ENCODE results near the gene FCHO1. TPM values are rescaled to one million over a fixed set of nuclear protein-coding genes. Genes with fewer than 3 reads are reported as not detected.

Gene FCHO1, protein sequence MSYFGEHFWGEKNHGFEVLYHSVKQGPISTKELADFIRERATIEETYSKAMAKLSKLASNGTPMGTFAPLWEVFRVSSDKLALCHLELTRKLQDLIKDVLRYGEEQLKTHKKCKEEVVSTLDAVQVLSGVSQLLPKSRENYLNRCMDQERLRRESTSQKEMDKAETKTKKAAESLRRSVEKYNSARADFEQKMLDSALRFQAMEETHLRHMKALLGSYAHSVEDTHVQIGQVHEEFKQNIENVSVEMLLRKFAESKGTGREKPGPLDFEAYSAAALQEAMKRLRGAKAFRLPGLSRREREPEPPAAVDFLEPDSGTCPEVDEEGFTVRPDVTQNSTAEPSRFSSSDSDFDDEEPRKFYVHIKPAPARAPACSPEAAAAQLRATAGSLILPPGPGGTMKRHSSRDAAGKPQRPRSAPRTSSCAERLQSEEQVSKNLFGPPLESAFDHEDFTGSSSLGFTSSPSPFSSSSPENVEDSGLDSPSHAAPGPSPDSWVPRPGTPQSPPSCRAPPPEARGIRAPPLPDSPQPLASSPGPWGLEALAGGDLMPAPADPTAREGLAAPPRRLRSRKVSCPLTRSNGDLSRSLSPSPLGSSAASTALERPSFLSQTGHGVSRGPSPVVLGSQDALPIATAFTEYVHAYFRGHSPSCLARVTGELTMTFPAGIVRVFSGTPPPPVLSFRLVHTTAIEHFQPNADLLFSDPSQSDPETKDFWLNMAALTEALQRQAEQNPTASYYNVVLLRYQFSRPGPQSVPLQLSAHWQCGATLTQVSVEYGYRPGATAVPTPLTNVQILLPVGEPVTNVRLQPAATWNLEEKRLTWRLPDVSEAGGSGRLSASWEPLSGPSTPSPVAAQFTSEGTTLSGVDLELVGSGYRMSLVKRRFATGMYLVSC
- total RNA-seq, result 1.4 TPM
- polyA plus RNA-seq, result 1.7 TPM

DNA sequence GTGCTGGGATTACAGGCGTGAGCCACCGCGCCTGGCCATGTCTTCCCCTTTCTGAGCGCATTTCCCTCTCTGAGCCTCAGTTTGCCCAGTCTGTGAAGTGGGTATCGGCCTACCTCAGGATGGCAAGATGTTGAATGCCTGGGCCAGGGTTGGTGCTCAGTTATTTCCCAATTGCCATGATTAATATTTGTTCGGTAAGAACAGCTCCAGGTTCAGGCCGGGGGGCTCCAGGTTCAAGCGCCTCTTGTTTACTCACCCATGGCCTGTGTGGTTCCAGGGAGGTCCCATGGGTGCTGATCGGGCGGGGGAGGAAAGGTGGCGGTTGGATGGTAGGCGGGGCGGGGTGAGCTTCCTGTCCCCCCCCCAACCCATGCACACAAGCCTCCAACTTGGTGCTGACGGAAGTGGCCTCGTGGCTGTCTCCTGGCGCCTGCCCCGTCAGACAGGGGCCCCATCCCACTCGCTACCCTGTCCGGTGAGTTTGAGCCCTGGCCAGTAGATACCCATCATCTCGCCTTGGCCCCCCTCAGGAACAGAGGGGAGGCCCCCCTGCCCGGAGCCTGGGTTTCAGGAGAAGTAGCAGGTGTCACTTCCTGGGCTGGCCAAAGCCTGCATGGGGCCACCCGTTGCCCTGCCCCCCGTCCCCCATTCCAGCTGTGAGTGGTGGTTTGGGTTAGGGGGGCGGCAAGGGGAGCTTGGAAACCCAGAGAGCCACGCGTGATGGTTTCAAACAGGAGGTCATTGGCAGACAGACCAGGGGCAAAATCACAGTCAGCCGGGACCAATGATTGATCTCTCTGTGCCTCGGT, at the start of gene FCHO1:
TSS of gene FCHO1 (plus strand) at position 375 of the 809 bp plus-strand sequence. CDS start 3,688 bp downstream, outside the sequence.
- WGBS, result 57% methylated on average over 28 of the region's 28 CpGs
- Histone ChIP-seq H3K36me3 (ENCODE audit: insufficient read depth) (no peaks in the 10 kb centered on the region), H3K27ac (ENCODE audit: low read depth) (no peak within 1 kb of the TSS), H3K4me1 (ENCODE audit: insufficient read depth) (no peaks in the 10 kb centered on the region), H3K4me3 (ENCODE audit: low read depth, low read length) (no peak within 1 kb of the TSS)
- DNase-seq (ENCODE audit: extremely low spot score), result no peak

DNA sequence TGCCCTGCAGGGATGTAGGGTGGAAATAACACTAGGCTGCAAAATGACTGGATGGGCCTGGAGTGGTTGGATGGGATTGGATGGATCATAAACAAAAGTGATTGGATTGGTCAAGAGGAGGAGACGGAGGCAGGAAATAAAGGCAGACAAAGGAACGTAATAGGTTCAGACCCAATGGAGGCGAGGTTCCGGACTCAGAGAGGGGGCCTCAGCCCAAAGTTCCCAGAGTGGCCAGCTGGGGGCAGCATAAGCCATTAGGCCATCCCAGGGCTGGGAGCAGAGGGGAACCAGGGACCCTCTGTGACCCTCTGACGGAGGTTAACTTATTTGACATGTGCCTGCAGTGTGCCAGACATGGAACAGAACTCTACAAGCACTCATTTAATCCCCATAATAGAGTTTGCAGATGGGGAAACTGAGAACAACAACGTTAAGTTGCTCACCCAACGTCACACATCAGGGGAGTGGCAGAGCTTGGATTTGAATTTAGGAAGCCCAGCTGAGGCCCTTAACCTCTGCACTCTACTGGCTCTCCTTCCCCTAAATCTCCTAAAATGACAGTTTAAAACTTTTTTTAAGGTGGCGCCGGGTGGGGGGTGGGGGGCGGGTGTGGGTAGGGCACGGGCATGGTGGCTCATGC, 47.3 kb upstream of the FCHO1 start:
- Histone ChIP-seq H3K36me3 (ENCODE audit: insufficient read depth) (no peaks in the 10 kb centered on the region), H3K4me3 (ENCODE audit: low read depth, low read length) (no peak overlapping the region), H3K27ac (ENCODE audit: low read depth) (no peak overlapping the region), H3K4me1 (ENCODE audit: insufficient read depth) (no peaks in the 10 kb centered on the region)
- WGBS, result 44% methylated on average over 11 of the region's 11 CpGs
- no peak for DNase-seq (ENCODE audit: extremely low spot score)

DNA sequence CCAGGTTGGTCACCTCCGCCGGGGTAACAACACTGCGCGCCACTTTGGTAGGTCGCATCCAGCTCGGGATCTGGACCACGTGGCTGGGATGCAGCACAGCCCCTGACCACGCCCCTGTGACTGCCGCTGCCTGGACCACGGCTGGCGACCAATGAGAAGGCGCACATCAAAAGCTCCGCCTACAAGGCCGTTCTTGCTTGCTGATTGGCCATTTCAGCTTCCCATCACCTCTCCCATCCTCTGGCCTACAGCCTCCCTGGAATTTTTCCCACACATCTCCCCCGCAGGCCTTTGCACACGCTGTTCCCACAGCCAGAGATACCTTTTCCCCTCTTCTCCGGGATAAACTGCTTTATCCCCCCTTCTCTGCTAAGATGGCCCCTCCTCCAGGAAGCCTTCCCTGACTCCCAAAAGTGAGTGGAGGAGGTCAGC, 44.5 kb upstream of the FCHO1 start:
- no peak overlapping the region for H3K27ac ChIP-seq (ENCODE audit: low read depth)

DNA sequence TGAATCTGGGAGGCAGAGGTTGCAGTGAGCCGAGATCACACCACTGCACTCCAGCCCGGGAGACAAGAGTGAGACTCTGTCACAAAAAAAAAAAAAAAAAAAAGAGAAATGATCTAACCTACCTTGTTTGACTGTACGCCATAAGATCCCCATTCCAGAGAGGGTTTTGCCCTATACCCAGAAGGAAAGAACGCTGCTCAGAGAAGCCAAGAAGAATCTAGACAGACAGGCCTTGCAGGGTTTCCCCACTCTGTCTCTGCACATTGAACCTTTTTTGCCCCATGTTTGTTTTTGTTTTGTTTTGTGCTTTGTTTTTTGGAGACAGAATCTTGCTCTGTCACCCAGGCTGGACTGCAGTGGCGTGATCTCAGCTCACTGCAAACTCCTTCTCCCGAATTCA, 39.4 kb upstream of the FCHO1 start:
- no peaks in the 10 kb centered on the region for H3K36me3 ChIP-seq (ENCODE audit: insufficient read depth)
- H3K4me1 ChIP-seq (ENCODE audit: insufficient read depth), result no peaks in the 10 kb centered on the region
- no peak for DNase-seq (ENCODE audit: extremely low spot score)
- no peak overlapping the region for H3K27ac ChIP-seq (ENCODE audit: low read depth)
- H3K4me3 ChIP-seq (ENCODE audit: low read depth, low read length), result no peak overlapping the region
- 61% methylated on average over 6 of the region's 6 CpGs for WGBS

More for the DNA sequence above, 44.5 kb upstream of the FCHO1 start:
- Histone ChIP-seq H3K4me3 (ENCODE audit: low read depth, low read length) (no peak overlapping the region), H3K4me1 (ENCODE audit: insufficient read depth) (no peaks in the 10 kb centered on the region), H3K36me3 (ENCODE audit: insufficient read depth) (no peaks in the 10 kb centered on the region)
- DNase-seq (ENCODE audit: extremely low spot score), result no peak
- 17% methylated on average over 17 of the region's 17 CpGs for WGBS

DNA sequence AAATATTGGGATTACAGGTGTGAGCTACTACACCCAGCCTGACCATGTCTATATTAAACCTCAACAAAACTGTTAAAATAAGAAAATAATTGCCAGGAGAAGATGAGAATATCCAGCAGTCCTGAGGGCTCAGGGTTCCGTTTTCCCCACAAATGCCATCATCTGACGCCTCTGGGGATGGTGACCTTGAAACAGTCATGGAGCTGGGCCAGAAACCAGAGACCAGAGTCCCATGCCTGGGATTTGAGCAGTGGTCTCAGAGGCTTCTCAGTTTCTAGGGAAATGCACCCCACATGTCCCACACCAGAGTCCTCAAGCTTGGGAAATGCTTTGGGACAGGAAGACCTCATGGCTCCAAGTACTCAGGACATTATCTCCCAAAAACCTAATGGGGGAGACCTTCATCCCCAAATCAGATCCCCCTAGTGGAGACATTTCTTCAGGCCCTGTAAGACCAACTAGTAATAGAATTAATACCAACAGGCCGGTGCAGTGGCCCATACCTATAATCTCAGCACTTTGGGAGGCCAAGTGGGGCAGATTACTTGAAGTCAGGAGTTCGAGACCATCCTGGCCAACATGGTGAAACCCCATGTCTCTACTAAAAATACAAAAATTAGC, 34.9 kb upstream of the FCHO1 start:
- no peaks in the 10 kb centered on the region for H3K36me3 ChIP-seq (ENCODE audit: insufficient read depth)
- H3K4me1 ChIP-seq (ENCODE audit: insufficient read depth), result peaks cover 3% of the 10 kb centered on the region
- WGBS, result 69% methylated on average over 4 of the region's 4 CpGs
- no peak overlapping the region for H3K4me3 ChIP-seq (ENCODE audit: low read depth, low read length)
- no peak for DNase-seq (ENCODE audit: extremely low spot score)
- H3K27ac ChIP-seq (ENCODE audit: low read depth), result no peak overlapping the region

DNA sequence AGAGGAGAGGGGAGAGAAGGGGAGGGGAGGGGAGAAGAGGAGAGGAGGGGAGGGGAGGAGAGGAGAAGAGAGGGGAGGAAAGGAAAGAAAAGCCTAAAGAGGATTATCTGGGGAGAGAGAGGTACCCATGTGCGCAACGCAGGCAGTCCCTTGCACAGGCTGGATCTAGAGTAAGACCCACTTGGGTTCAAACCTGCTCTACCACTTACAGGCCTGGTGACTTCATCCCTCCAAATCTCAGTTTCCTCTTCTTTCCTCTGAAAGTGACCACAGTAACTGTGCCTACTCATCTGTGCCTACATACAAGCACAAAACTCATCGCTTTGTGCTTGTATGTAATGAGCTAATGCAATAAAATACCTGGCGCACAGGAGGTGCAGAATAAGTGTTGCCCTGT, 32.7 kb upstream of the FCHO1 start:
- no peak overlapping the region for H3K27ac ChIP-seq (ENCODE audit: low read depth)
- DNase-seq (ENCODE audit: extremely low spot score), result no peak
- H3K4me3 ChIP-seq (ENCODE audit: low read depth, low read length), result peak overlapping the region; percentile 99
- H3K36me3 ChIP-seq (ENCODE audit: insufficient read depth), result no peaks in the 10 kb centered on the region
- H3K4me1 ChIP-seq (ENCODE audit: insufficient read depth), result peaks cover 3% of the 10 kb centered on the region
- WGBS, result 83% methylated on average over 4 of the region's 4 CpGs

DNA sequence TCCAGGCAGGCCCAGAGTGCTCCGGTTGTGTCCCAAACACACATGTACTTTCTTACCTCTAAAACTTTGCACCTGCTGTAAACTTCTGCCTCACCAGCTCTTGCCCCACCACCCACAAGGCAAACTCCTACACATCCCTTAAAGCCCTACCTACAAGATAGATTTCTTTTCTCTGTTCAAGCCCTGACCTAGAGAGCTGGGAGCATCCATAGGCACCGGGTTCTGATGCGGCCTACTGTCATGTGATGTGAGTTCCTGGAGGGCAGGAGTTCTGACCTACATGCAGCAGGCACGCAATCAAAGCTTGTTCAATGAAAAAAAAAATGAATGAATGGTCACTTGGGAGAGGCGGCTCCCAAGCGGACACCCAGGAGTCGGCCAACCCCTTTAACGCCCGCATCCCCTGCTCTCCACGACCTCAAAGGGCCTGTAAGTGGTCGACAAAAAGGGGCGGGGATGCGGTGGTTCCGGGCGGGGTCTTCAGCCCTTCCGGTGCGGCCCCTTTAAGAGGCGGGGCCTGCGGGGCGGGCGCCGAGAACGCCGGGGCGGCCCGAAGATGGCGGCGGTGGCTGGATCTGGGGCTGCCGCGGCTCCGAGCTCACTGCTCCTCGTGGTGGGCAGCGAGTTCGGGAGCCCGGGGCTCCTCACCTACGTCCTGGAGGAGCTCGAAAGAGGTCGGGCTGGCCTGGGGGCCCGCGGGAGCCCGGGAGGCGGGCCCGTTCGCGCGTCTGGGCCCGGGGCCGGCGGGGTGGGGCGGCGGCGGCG, 32.1 kb upstream of the FCHO1 start, which contains the start of gene MAP1S:
TSS of gene MAP1S (plus strand) at position 534 of the 765 bp plus-strand sequence. CDS start at position 557, 23 bp downstream.
- WGBS, result 2% methylated on average over 53 of the region's 53 CpGs
- Histone ChIP-seq H3K4me1 (ENCODE audit: insufficient read depth) (peaks cover 3% of the 10 kb centered on the region), H3K27ac (ENCODE audit: low read depth) (no peak within 1 kb of the TSS), H3K4me3 (ENCODE audit: low read depth, low read length) (peak within 1 kb of the TSS; percentile 99), H3K36me3 (ENCODE audit: insufficient read depth) (no peaks in the 10 kb centered on the region)
- peak; percentile 18 for DNase-seq (ENCODE audit: extremely low spot score)

DNA sequence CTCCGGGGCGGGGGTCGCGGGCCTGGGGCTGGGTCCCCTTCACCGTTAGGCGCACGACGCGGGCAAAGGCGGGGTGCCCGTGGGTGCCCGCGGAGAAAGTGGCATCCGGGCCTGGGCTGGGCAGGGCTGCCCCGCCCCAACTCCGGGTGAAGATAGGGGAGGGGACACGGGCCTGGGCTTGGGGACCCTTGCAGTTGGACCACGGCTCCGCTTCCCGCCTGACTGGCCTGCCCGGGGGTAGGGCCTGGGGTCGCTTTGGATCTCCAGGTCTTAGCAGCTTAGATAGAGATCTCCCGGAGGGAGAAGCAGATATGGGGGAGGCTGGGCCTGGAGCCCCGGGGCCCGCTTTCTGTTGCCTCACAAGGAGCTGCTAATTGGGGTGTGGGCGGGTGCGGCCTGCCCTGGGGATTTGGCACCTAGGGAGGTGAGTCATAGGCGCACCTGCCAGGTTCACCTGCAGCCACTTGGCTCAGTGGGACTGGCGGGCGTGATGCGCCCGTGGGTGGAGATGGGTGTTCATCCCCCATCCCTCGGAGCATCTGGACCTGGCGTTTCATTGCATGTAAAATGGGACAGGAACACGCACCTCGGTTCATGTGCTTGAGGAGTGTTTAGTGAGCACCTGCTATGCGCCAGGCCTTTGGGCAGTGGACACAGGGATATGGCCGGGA, 31.4 kb upstream of the FCHO1 start:
- Histone ChIP-seq H3K27ac (ENCODE audit: low read depth) (no peak overlapping the region), H3K4me1 (ENCODE audit: insufficient read depth) (peaks cover 3% of the 10 kb centered on the region), H3K36me3 (ENCODE audit: insufficient read depth) (no peaks in the 10 kb centered on the region), H3K4me3 (ENCODE audit: low read depth, low read length) (peak overlapping the region; percentile 99)
- no peak for DNase-seq (ENCODE audit: extremely low spot score)
- WGBS, result 4% methylated on average over 38 of the region's 38 CpGs

DNA sequence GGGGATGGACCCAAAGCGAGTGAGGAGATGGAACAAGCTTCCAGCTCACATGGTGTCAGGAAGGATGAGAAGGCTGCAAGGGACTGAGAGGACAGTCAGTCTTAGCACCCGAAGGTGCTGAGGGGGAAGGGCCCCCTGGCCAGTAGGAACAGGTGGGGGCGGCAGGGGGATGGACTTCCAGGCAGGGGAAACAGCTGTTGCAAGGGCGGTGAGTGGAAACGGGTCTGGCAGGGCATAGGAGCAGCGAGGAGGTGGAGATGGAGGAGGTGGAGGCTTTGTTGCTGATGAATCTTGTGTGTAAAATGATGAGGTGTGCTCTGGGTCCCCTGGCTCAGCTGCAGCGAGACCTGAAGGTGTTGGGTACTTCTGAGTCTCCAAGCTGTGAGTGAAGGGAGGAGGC, 30.8 kb upstream of the FCHO1 start:
- peaks cover 3% of the 10 kb centered on the region for H3K4me1 ChIP-seq (ENCODE audit: insufficient read depth)
- WGBS, result 23% methylated on average over 7 of the region's 7 CpGs

DNA sequence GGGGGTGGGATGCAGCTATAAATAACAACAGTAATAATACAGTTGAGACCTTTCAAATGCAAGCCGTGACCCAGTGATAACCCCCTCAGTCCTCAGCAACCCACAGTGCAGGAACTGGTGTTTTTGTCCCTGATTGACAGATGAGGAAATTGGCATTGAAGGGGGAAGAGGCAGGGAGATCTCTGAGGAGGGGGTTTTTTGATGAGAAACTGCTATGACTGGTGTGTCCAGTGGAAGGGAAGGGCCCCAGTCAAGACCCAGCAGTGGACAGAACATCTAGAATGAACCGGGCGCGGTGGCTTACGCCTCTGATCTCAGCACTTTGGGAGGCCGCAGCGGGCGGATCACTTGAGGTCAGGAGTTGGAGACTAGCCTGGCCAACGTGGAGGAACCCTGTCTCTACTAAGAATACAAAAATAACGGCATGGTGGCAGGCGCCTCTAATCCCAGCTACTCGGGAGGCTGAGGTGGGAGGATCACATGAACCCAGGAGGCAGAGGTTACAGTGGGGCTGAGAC, 30.1 kb upstream of the FCHO1 start:
- peaks cover 2% of the 10 kb centered on the region for H3K36me3 ChIP-seq (ENCODE audit: insufficient read depth)
- DNase-seq (ENCODE audit: extremely low spot score), result no peak
- no peak overlapping the region for H3K4me3 ChIP-seq (ENCODE audit: low read depth, low read length)
- no peak overlapping the region for H3K27ac ChIP-seq (ENCODE audit: low read depth)
- peaks cover 3% of the 10 kb centered on the region for H3K4me1 ChIP-seq (ENCODE audit: insufficient read depth)
- WGBS, result 79% methylated on average over 12 of the region's 12 CpGs

More for the DNA sequence above, 30.8 kb upstream of the FCHO1 start:
- Histone ChIP-seq H3K4me3 (ENCODE audit: low read depth, low read length) (peak overlapping the region; percentile 99), H3K36me3 (ENCODE audit: insufficient read depth) (no peaks in the 10 kb centered on the region), H3K27ac (ENCODE audit: low read depth) (no peak overlapping the region)
- DNase-seq (ENCODE audit: extremely low spot score), result no peak

DNA sequence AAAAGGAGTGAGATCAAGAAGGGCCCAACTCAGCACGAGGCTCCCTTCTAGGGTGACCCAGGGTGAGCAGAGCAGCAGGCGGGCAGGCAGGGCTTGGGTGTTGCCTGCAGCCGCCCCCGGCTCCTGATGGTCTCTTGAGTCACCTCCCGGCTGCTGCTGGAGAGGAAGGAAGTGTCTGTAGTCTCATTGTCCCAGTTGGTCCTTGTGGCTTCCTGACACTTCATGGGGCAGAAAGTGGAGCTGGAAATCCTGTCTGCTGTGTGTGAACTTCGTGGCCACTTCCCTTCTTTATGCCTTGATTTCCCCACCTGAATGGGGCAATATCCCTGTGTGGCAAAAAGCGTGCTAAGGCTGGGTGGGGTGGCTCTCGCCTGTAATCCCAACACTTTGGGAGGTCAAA, 29.5 kb upstream of the FCHO1 start:
- Histone ChIP-seq H3K4me1 (ENCODE audit: insufficient read depth) (peaks cover 3% of the 10 kb centered on the region), H3K4me3 (ENCODE audit: low read depth, low read length) (no peak overlapping the region), H3K36me3 (ENCODE audit: insufficient read depth) (peaks cover 2% of the 10 kb centered on the region), H3K27ac (ENCODE audit: low read depth) (no peak overlapping the region)
- WGBS, result 55% methylated on average over 8 of the region's 8 CpGs
- no peak for DNase-seq (ENCODE audit: extremely low spot score)

Data from urinary bladder (tissue), 4 donors.